Astrocyte of the cerebellum (primary cell): Measurements from ENCODE around the gene SCUBE3.

Source experiments
- DNase-seq: peaks from one replicate; pipeline ENCODE4 v3.0.0-alpha.2; 2011; ENCODE audit warnings: low read depth
- H3K4me3 ChIP-seq: 2 replicates; pipeline ENCODE4 v1.5.1; 2011; ENCODE audit warnings: mild to moderate bottlenecking, low read depth, low read length, moderate library complexity
- in situ Hi-C: cut with HindIII; loops from 2 replicates; pipeline ENCODE4 v1.10.0; 2017; ENCODE audit warnings: low sequenced_read_pairs
- TF ChIP-seq, protein P1 (sequence below): IDR thresholded peaks from 2 replicates; pipeline ENCODE4 v1.5.1; 2012; ENCODE audit warnings: low read length, low read depth, moderate library complexity, mild to moderate bottlenecking; ENCODE audit errors: missing control alignments

The SCUBE3 gene

DNA sequence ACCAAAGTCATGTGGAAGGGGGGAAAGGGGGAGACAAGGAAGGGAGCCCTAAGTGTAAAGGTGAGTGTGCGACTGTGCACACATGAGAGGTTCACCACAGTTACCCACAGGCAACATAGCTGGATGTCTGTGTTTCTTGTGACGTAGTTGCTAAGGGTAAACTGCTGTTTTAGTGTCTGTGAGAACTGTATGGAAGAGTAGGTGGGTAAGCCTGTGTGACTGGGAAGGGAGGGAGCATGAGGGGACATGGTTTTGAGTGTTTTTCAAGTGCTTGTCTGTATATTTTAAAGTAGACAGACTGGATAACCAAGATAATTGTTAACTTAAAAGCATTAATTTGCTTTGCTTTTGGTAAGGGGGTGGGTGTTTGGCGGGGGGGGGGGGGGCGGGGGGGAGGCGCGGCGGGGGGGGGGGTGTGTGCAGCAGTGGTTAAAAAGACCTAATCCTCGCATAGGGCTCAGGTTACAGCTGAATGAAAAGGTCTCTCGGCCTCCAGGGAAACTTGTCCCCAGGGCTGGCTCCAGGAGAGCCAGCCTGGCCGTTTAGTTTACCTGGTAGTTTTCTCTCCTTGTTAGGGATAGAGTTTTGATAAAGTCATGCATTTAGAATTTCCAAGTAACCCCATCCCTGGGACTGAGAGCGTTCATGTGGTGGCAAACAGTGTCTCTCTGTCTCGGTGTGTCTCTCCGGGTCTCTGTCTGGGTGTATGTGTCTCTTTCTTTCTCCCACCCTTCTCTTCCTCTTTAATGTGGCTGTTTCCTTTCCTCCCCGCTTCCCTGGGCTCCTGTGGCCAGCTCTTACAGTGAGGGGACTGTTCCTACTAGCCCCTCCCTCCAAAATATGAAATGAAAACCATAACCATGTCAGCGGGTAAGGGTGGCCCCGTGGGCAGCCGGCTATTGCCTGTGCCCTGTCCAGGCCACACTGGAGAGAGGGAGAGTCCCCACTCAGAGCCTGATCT is 3.4 kb downstream of the SCUBE3 start:
- DNase-seq: no peak
- TF ChIP-seq, protein P1, sequence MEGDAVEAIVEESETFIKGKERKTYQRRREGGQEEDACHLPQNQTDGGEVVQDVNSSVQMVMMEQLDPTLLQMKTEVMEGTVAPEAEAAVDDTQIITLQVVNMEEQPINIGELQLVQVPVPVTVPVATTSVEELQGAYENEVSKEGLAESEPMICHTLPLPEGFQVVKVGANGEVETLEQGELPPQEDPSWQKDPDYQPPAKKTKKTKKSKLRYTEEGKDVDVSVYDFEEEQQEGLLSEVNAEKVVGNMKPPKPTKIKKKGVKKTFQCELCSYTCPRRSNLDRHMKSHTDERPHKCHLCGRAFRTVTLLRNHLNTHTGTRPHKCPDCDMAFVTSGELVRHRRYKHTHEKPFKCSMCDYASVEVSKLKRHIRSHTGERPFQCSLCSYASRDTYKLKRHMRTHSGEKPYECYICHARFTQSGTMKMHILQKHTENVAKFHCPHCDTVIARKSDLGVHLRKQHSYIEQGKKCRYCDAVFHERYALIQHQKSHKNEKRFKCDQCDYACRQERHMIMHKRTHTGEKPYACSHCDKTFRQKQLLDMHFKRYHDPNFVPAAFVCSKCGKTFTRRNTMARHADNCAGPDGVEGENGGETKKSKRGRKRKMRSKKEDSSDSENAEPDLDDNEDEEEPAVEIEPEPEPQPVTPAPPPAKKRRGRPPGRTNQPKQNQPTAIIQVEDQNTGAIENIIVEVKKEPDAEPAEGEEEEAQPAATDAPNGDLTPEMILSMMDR: no peak
- H3K4me3 ChIP-seq: no peak overlapping the region
- in situ Hi-C loops: no loop called here

DNA sequence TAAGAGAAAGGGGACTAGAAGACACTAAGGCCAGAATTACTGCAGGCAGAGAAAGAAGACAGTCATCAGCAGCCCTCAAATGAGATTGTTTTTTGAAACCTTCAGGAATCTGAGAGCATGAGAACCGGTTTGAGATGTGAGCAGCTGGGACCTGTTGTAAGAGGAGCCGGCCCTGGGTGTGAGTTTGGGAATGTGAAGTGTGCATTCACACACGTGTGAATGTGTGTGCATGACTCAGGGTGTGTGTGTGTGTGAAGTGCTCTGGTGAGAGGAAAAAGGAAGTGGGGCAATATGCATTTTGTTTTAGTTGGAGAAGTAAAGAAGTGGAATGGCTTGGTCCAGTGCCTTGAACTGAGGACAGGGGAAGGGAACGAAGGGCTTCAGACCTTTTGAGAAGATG is 4.3 kb downstream of the SCUBE3 start:
- in situ Hi-C loops: no loop called here
- TF ChIP-seq, protein P1: no peak
- DNase-seq: no peak
- no peak overlapping the region for H3K4me3 ChIP-seq

DNA sequence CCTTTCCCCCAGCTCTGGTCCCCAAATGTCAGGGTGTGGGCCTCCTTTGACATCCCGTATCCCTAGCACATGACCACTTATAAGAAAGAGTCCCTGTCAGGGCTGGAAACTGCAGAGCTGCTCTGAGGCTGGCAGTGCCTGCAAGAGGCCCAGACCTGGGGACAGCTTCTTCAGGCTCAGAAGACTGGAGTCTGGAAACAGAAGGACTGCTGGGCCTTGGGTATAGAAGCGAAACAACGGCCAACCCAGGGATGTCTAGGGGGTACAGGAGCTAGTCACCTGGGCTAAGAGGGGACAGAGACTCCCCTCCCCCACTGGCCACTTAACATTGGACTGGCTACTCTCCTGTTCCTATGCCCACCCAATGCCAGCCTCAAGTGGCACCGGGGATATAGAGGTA is 4.7 kb downstream of the SCUBE3 start:
- no peak for DNase-seq
- TF ChIP-seq, protein P1: no peak
- no peak overlapping the region for H3K4me3 ChIP-seq
- in situ Hi-C loops: no loop called here

- in situ Hi-C loops: no loop called here
- no peak overlapping the region for H3K4me3 ChIP-seq
- DNase-seq: no peak
- TF ChIP-seq, protein P1: no peak
Measured at GRCh38 chr6:35219683-35220326, 6.0 kb downstream of the SCUBE3 start.

- in situ Hi-C loops: no loop called here
- TF ChIP-seq, protein P1: no peak
- no peak overlapping the region for H3K4me3 ChIP-seq
- DNase-seq: no peak
Measured at GRCh38 chr6:35220711-35221110, 7.0 kb downstream of the SCUBE3 start.

DNA sequence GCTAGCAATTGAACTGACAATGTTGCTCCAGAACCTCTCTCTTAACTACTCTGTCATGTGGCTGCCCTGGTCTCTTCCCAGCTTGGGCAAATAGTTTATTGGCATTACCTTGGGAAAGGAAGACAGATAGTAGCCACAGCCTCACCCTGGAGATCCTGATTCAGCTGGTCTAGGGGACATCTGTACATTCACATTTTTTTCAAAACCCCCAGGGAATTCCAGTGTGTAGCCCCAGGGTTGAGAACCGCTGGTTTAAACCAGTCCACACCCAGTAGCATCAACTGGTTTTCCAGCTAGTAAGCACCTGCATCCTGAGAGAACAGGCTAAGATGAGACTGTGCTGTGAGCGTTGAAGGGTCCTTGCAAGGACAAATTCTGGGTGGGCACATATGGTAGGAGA is 9.6 kb downstream of the SCUBE3 start:
- no peak for DNase-seq
- in situ Hi-C loops: no loop called here
- no peak overlapping the region for H3K4me3 ChIP-seq
- TF ChIP-seq, protein P1: no peak
